RWPE1 (cell line): ENCODE results near the gene BICC1.

Source experiments
- CTCF ChIA-PET: fragments of 350-600 bp; sonication (Branson Sonifier 250); formaldehyde crosslinking; extraction: SDS; loops from one replicate; lab custom pipeline; 2021; lab: Yijun Ruan, JAX
- POLR2A ChIA-PET: fragments of 400-600 bp; formaldehyde crosslinking; extraction: SDS; loops from one replicate; lab custom pipeline; 2020; ENCODE audit warnings: antibody characterized with exemption; ENCODE audit not compliant: low non-redundant PET; lab: Yijun Ruan, JAX
- DNase-seq: peaks from one replicate; pipeline ENCODE4 v3.0.0; 2012; ENCODE audit warnings: low spot score
- H3K27ac ChIP-seq: fragments of 450-650 bp; 2 replicates; pipeline ENCODE4 v1.5.1; 2017
- TF ChIP-seq, protein P1 (sequence below): fragments of 450-650 bp; conservative IDR thresholded peaks from 2 replicates; pipeline ENCODE4 v1.5.1; 2017; ENCODE audit warnings: low read depth, mild to moderate bottlenecking

The BICC1 gene

DNA sequence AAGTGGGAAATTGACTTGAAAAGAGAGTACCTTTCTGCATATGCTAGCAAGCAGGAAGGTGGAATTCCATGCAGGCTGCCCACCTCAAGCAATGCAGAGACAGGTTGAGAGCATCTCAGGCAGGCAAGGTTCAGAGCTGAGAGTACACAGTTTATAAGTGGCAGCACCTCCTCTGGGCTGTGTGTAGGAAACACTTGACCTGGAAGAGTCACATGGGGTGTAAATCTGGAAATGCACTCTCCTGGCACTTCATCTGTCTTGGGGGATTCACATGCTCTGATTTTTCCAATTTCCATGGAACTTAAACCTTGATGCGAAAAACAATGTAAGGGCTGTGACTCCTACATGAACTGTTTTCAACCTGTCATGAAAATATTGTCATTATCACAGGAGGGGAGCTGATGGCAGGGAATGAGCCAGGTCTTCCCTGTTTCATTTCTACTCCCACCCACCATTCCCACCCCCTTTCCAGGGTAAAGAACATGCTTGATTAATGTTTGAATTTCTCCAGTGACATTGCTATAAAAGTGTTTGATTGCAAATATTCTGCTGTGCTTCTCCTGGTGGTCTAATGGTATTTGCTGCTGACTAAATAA is 328.3 kb downstream of the BICC1 start:
- TF ChIP-seq, protein P1, sequence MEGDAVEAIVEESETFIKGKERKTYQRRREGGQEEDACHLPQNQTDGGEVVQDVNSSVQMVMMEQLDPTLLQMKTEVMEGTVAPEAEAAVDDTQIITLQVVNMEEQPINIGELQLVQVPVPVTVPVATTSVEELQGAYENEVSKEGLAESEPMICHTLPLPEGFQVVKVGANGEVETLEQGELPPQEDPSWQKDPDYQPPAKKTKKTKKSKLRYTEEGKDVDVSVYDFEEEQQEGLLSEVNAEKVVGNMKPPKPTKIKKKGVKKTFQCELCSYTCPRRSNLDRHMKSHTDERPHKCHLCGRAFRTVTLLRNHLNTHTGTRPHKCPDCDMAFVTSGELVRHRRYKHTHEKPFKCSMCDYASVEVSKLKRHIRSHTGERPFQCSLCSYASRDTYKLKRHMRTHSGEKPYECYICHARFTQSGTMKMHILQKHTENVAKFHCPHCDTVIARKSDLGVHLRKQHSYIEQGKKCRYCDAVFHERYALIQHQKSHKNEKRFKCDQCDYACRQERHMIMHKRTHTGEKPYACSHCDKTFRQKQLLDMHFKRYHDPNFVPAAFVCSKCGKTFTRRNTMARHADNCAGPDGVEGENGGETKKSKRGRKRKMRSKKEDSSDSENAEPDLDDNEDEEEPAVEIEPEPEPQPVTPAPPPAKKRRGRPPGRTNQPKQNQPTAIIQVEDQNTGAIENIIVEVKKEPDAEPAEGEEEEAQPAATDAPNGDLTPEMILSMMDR: no peak
- CTCF ChIA-PET: no interaction called here
- no peak for DNase-seq
- POLR2A ChIA-PET: no interaction called here
- H3K27ac ChIP-seq: no peak overlapping the region

DNA sequence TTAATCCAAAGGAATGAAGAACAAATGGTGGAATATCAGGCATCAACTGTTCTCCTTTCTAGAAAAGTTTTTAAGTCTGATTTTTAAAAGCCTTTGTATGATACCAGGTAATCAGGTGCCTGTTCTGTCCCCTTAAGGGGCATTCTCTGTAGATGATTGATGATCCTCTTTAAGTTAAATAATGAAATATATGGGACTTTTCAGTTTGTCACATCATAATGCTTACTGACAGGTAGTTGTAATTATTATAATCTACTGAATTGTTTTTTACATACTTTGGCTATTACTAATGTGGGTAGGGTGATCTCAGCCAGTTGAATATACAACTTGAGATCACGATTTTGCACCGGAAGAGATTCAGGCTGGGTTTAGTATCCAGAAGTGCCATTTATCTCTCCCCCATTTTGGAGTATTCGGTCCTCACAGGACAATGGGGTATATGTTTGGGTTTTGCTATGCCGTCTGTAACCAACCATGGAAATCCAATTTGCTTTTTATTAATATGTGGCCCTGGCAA is 330.2 kb downstream of the BICC1 start:
- POLR2A ChIA-PET: no interaction called here
- CTCF ChIA-PET: no interaction called here
- TF ChIP-seq, protein P1: no peak
- no peak overlapping the region for H3K27ac ChIP-seq
- DNase-seq: no peak

DNA sequence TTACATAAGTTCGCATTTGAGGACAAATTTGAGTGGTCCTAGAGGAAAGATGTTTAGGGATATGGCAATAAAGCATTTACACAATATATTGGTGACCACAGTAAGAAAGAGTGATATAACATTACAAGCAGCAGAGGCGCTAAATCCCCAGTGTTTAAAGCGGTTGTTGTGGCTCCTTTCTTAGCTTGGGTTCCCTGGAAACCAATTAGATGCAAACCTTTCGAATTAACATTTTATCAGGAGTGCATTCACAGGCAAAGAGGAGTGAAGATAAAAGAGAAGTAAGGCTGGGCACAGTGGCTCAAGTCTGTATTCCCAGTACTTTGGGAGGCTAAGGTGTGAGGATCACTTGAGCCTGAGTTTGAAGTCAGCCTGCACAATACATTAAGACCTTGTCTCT is 331.1 kb downstream of the BICC1 start:
- POLR2A ChIA-PET: no interaction called here
- no peak for DNase-seq
- TF ChIP-seq, protein P1: no peak
- H3K27ac ChIP-seq: no peak overlapping the region
- CTCF ChIA-PET: no interaction called here

DNA sequence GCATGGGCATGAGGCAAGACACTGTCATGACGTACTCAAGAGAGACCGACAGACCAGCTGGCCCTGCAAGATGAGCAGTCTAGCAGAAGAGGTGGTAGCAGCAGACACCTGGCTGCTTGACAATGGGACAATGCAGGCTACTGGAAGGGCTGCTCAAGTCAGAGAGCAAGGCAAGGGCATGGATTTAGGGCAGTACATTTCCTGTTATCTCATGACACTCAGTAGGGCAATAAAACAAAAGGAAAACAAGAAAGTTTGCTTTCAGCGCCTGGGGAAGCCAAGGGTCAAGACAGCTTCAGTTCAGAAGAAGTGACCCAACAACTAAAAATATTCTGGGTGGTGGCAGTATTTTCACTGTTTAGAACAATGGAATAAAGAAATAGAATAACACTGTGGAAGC is 332.0 kb downstream of the BICC1 start:
- POLR2A ChIA-PET: no interaction called here

DNA sequence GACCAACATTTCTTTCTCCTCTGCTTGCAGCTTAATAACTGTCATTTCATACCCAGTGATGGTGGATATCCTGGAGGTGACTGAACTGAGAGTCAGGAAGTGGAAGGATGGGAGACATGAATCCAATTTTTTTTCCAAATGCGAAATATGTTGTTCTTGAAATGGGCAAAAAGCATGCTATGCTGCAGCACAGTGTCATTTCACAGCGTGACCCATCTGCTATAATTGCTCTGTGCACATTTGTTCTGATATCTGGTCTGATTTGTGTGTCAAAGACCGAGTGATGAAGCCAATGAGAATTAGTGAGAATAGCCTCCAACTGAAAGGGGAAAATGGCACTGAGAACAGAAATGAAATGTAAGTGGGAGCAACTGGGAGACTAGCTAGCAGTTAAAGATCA is 334.2 kb downstream of the BICC1 start:
- CTCF ChIA-PET: no interaction called here
- TF ChIP-seq, protein P1: no peak
- DNase-seq: no peak
- POLR2A ChIA-PET: no interaction called here
- no peak overlapping the region for H3K27ac ChIP-seq

More for the DNA sequence above, 332.0 kb downstream of the BICC1 start:
- H3K27ac ChIP-seq: no peak overlapping the region
- CTCF ChIA-PET: no interaction called here
- DNase-seq: no peak
- TF ChIP-seq, protein P1: no peak

DNA sequence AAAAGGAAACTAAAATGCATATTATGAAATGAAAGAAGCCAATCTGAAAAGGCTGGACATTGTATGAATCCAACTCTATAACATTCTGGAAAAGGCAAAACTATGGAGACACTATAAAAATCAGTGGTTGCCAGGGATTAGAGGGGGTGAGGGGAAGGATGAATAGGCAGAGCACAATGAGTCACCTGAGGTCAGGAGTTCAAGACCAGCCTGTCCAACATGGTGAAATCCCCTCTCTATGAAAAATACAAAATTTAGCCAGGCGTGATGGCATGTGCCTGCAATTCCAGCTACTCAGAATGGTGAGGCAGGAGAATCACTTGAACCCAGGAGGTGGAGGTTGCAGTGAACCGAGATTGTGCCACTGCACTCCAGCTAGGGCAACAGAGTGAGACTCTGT is 338.9 kb downstream of the BICC1 start:
- TF ChIP-seq, protein P1: no peak
- H3K27ac ChIP-seq: no peak overlapping the region
- peak; percentile 8 for DNase-seq
- POLR2A ChIA-PET: no interaction called here
- CTCF ChIA-PET: interaction anchor here (0.7 kb wide), 2 partner anchors 320 to 439 kb away, joined by 3 read pairs; no protein-coding TSS in a partner anchor
